Hepatocyte (in vitro differentiated cells): ENCODE data around the gene SH3BP4.

ENCODE experiments used
- CTCF ChIP-seq: fragments of 200-600 bp; sonication (generic); IDR thresholded peaks from 2 replicates; pipeline ENCODE4 v1.5.1; 2016; ENCODE audit warnings: antibody characterized with exemption, mild to moderate bottlenecking; ENCODE audit not compliant: poor library complexity
- EZH2 ChIP-seq: fragments of 200-600 bp; sonication (generic); IDR thresholded peaks from 2 replicates; pipeline ENCODE4 v1.6.1; 2016; ENCODE audit warnings: antibody characterized with exemption, mild to moderate bottlenecking, borderline replicate concordance
- EZH2phosphoT487 ChIP-seq: fragments of 200-600 bp; sonication (generic); IDR thresholded peaks from one replicate; pipeline ENCODE4 v1.6.1; 2018; ENCODE audit warnings: antibody characterized with exemption, mild to moderate bottlenecking, low read depth, moderate library complexity; ENCODE audit not compliant: unreplicated experiment, severe bottlenecking

GRCh38 chr2:234991290-234991689 lies 39.5 kb downstream of the SH3BP4 start:
- TF ChIP-seq CTCF, result no peak
- no peak for TF ChIP-seq EZH2
- no peak for TF ChIP-seq EZH2phosphoT487
